Natural killer cell (primary cell): ENCODE measurements around the gene ROS1. TPM values are rescaled to one million over a fixed set of nuclear protein-coding genes. Genes with fewer than 3 reads are reported as not detected.

Experiments used
- ATAC-seq, 3 donors: fragments of 150-1000 bp in 2 of 3; fragments of 200-7000 bp in 1 of 3; cut with Tn5 transposase; 1 replicate in 1 of 3; 2 replicates in 2 of 3; pipeline ENCODE4 v1.10.0; 2021; ENCODE audit warnings: mild to moderate bottlenecking in 2 of 3, moderate library complexity in 2 of 3
- DNase-seq, 2 donors: peaks; one replicate each; pipeline versions ENCODE4 v3.0.0 to v3.0.0-alpha.2; 2013 to 2021; ENCODE audit warnings: mixed read lengths in 1 of 2
- H3K27ac ChIP-seq: one replicate; pipeline ENCODE4 v1.5.1; 2013; ENCODE audit warnings: mild to moderate bottlenecking, low read length
- H3K27me3 ChIP-seq: one replicate; pipeline ENCODE4 v1.6.1; 2013; ENCODE audit warnings: low read length; ENCODE audit not compliant: control insufficient read depth, insufficient read depth
- H3K36me3 ChIP-seq: one replicate; pipeline ENCODE4 v1.6.1; 2013; ENCODE audit warnings: low read length; ENCODE audit not compliant: control insufficient read depth, insufficient read depth
- H3K4me1 ChIP-seq: one replicate; pipeline ENCODE4 v1.6.1; 2013; ENCODE audit warnings: low read length; ENCODE audit not compliant: control insufficient read depth, insufficient read depth
- H3K4me3 ChIP-seq: one replicate; pipeline ENCODE4 v1.5.1; 2013; ENCODE audit warnings: low read length
- H3K9me3 ChIP-seq: one replicate; pipeline ENCODE4 v1.6.1; 2013; ENCODE audit warnings: low read length; ENCODE audit not compliant: control insufficient read depth, insufficient read depth
- H3K27ac Mint-ChIP-seq, 2 donors: one replicate each; pipeline ENCODE4 v1.8.0; 2022; ENCODE audit warnings: mild to moderate bottlenecking in 2 of 2, mixed read lengths in 2 of 2, moderate library complexity in 1 of 2
- H3K27me3 Mint-ChIP-seq, 2 donors: one replicate each; pipeline ENCODE4 v1.8.0; 2022; ENCODE audit warnings: low read depth in 2 of 2, mixed read lengths in 2 of 2
- H3K36me3 Mint-ChIP-seq: one replicate; pipeline ENCODE4 v1.8.0; 2022; ENCODE audit warnings: mixed read lengths
- H3K4me1 Mint-ChIP-seq, 2 donors: one replicate each; pipeline ENCODE4 v1.8.0; 2022; ENCODE audit warnings: mixed read lengths in 2 of 2
- H3K4me3 Mint-ChIP-seq: one replicate; pipeline ENCODE4 v1.8.0; 2022; ENCODE audit warnings: mild to moderate bottlenecking, moderate library complexity, mixed read lengths
- H3K9me3 Mint-ChIP-seq, 2 donors: one replicate each; pipeline ENCODE4 v1.8.0; 2022; ENCODE audit warnings: mixed read lengths in 2 of 2
- WGBS: methylation state at CpG from one replicate; pipeline ENCODE4 v1.1.7; 2013; ENCODE audit warnings: missing lambda C conversion rate; ENCODE audit not compliant: insufficient coverage; 5-methylcytosine and 5-hydroxymethylcytosine counted together
- intact Hi-C: fragments of 100-400 bp; cut with micrococcal nuclease; formaldehyde crosslinking; loops from one replicate; pipeline ENCODE4 v1.14.2; 2022
- total RNA-seq, 4 donors: library from RNA; stranded (reverse); fragments of 120-200 nt in 1 of 4; gene quantifications; one replicate each; pipeline versions ENCODE4 v1.2.3 to v1.2.4, GENCODE V29; 2013 to 2022
- TF ChIP-seq, protein P1 (sequence below): fragments of 200-600 bp; IDR thresholded peaks from one replicate; pipeline ENCODE4 v1.8.0; 2022; ENCODE audit warnings: antibody characterized with exemption

The ROS1 gene
- total RNA-seq, 3 donors from 2014 or later (not counting 1 experiment from before 2014, with no cell fraction given) = not detected

- ATAC-seq = peak in 2 of 3 donors; percentile 58 to 73
- no peaks in the 10 kb centered on the region for H3K4me1 Mint-ChIP-seq
- intact Hi-C loops = loop anchor here (1.0 to 5.0 kb wide), 3 partner anchors 38 to 156 kb away; no protein-coding TSS in a partner anchor
These were observed 24.1 kb upstream of the ROS1 start for GRCh38 chr6:117449549-117450439.

GRCh38 chr6:117448732-117449485, 23.2 kb upstream of the ROS1 start:
- Mint-ChIP-seq H3K27ac (no peak overlapping the region), H3K9me3 (no peaks in the 10 kb centered on the region), H3K4me1 (no peaks in the 10 kb centered on the region), H3K36me3 (no peaks in the 10 kb centered on the region), H3K27me3 (peaks cover 18 to 27% of the 10 kb centered on the region in 2 donors), H3K4me3 (no peak overlapping the region)
- TF ChIP-seq, protein P1, sequence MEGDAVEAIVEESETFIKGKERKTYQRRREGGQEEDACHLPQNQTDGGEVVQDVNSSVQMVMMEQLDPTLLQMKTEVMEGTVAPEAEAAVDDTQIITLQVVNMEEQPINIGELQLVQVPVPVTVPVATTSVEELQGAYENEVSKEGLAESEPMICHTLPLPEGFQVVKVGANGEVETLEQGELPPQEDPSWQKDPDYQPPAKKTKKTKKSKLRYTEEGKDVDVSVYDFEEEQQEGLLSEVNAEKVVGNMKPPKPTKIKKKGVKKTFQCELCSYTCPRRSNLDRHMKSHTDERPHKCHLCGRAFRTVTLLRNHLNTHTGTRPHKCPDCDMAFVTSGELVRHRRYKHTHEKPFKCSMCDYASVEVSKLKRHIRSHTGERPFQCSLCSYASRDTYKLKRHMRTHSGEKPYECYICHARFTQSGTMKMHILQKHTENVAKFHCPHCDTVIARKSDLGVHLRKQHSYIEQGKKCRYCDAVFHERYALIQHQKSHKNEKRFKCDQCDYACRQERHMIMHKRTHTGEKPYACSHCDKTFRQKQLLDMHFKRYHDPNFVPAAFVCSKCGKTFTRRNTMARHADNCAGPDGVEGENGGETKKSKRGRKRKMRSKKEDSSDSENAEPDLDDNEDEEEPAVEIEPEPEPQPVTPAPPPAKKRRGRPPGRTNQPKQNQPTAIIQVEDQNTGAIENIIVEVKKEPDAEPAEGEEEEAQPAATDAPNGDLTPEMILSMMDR = no peak
- intact Hi-C loops = no loop called here
- ATAC-seq (no peak), DNase-seq (no peak)
- no peaks in the 10 kb centered on the region for H3K36me3 ChIP-seq
- H3K27ac ChIP-seq = no peak overlapping the region
- H3K4me3 ChIP-seq = no peak overlapping the region
- H3K4me1 ChIP-seq = no peaks in the 10 kb centered on the region
- WGBS = 91% methylated on average over 4 of the region's 6 CpGs
- H3K9me3 ChIP-seq = no peaks in the 10 kb centered on the region
- H3K27me3 ChIP-seq = peaks cover 6% of the 10 kb centered on the region

More at GRCh38 chr6:117449549-117450439, 24.1 kb upstream of the ROS1 start:
- no peak overlapping the region for H3K4me3 Mint-ChIP-seq
- H3K4me3 ChIP-seq = no peak overlapping the region
- H3K36me3 Mint-ChIP-seq = no peaks in the 10 kb centered on the region
- H3K4me1 ChIP-seq = no peaks in the 10 kb centered on the region
- H3K27me3 ChIP-seq = peaks cover 3% of the 10 kb centered on the region
- H3K27ac ChIP-seq = no peak overlapping the region
- TF ChIP-seq, protein P1 = peak; percentile 89
- 42% methylated on average over 8 of the region's 10 CpGs for WGBS
- no peaks in the 10 kb centered on the region for H3K36me3 ChIP-seq
- H3K27ac Mint-ChIP-seq = no peak overlapping the region
- DNase-seq = peak; percentile 33 to 84
- no peaks in the 10 kb centered on the region for H3K9me3 ChIP-seq
- no peaks in the 10 kb centered on the region for H3K9me3 Mint-ChIP-seq
- H3K27me3 Mint-ChIP-seq = peaks cover 18 to 27% of the 10 kb centered on the region in 2 donors

DNA sequence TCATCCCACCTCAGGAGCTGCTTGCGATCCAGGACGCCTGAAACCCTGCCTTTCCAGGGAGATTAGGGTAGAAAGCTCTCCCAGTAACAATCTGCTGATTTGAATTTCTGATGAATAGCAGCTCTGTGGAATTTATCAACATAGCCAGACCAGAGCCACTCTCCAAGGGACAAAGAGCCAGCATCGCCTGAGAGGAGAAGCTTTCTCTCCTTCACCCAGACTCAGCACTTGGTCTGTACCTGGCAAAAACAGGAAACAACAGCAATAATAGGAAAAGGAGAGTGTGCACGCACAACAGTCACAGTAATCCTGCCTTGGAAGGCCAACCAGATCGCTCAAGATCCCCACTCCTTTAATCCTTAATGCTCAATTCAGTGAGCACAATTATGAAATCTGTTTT, 22.3 kb upstream of the ROS1 start:
- DNase-seq (no peak), ATAC-seq (no peak)
- WGBS = 69% methylated on average over 5 of the region's 5 CpGs
- TF ChIP-seq, protein P1 = no peak
- Mint-ChIP-seq H3K27ac (no peak overlapping the region), H3K4me1 (no peaks in the 10 kb centered on the region), H3K36me3 (no peaks in the 10 kb centered on the region), H3K27me3 (peaks cover 20 to 28% of the 10 kb centered on the region in 2 donors), H3K4me3 (no peak overlapping the region), H3K9me3 (no peaks in the 10 kb centered on the region)
- no peak overlapping the region for H3K4me3 ChIP-seq
- intact Hi-C loops = no loop called here
- no peaks in the 10 kb centered on the region for H3K9me3 ChIP-seq
- no peaks in the 10 kb centered on the region for H3K4me1 ChIP-seq
- peaks cover 6% of the 10 kb centered on the region for H3K27me3 ChIP-seq
- no peak overlapping the region for H3K27ac ChIP-seq
- H3K36me3 ChIP-seq = no peaks in the 10 kb centered on the region
